PC-3 (cell line): ENCODE measurements around the gene APIP.

Experiments used
- CTCF ChIP-seq: fragments of 300-600 bp; sonication (generic); conservative IDR thresholded peaks from 2 replicates; pipeline ENCODE4 v1.5.1; 2017; ENCODE audit warnings: antibody characterized with exemption, low read depth, mild to moderate bottlenecking, low read length
- EZH2 ChIP-seq: fragments of 300-600 bp; sonication (generic); IDR thresholded peaks from one replicate; pipeline ENCODE4 v1.6.1; 2017; ENCODE audit warnings: antibody characterized with exemption, mild to moderate bottlenecking, low read length; ENCODE audit not compliant: unreplicated experiment
- EZH2phosphoT487 ChIP-seq: fragments of 300-600 bp; sonication (generic); IDR thresholded peaks from 2 replicates; pipeline ENCODE4 v1.6.1; 2018; ENCODE audit warnings: mild to moderate bottlenecking, antibody characterized with exemption, low read length, borderline replicate concordance

GRCh38 chr11:34910817-34911216 is 5.4 kb downstream of the APIP start:
- no peak for TF ChIP-seq CTCF
- no peak for TF ChIP-seq EZH2phosphoT487
- no peak for TF ChIP-seq EZH2
